ENCODE results near the gene GUF1. TPM values are rescaled to one million over a fixed set of nuclear protein-coding genes. Genes with fewer than 3 reads are reported as not detected.

GUF1 gene
- total and polyA plus RNA-seq, 2 experiments from 2014 or later = 15.4 to 39.9 TPM

DNA sequence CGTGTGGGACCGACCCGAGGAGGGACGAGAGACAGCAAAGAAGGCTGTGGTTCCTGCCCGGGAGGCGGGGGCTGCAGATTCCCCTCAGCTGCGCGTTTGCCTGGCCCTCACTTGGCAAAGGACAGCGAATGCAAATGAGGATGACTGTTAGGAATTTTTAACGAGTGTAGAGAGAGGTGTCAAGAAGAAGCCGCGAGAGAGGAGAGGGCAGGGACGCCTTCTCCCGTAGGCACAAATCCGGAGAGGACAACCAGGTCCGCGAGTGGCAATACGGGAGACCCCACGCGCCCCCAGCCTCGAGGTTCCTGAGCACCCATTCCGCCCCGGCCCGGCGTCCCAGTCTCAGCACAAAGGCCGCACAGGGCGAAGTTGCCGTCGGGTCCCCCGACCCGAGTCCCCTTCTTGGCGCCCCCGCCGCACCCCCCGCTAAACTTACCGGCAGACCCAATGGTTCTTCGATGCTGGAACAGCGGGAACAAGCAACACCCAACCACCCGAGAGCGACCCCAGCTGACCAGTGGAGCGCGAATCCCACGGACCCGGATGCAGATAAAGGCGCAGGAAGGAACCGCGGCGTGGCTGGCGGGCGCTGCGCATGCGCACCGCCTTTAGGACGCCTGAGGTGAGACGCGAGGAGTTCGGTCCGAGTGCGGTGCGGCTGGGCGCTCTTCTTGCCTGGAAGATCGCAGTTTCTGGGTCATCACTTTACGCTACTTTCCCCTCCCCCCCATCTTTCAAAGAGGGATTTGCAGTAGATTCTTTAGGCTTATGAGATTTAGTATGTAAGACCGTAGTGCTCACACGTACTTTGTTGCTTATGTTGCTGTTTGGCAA is 48.0 kb downstream of the GUF1 start, which contains the start of gene GNPDA2:
Gene GNPDA2 (minus strand): TSS at position 519 of the 834 bp plus-strand sequence. CDS start 4,349 bp downstream, outside the sequence.
- ATAC-seq (peak; percentile 91), DNase-seq (ENCODE audit: low spot score) (peak; percentile 88)
- Histone ChIP-seq H3K36me3 (ENCODE audit: insufficient read depth) (no peaks in the 10 kb centered on the region), H4K20me1 (replicated peaks; ENCODE audit: insufficient read depth) (no peaks in the 10 kb centered on the region; the same call in 1 of the 2 replicates), H3F3A (replicated peaks; ENCODE audit: low read depth) (no peaks in the 10 kb centered on the region), H3K27me3 (ENCODE audit: insufficient read depth) (peaks cover 19% of the 10 kb centered on the region), H3K27ac (ENCODE audit: low read depth) (no peak within 1 kb of the TSS), H3K9me2 (ENCODE audit: insufficient read depth) (no peaks in the 10 kb centered on the region), H2AFZ (peak within 1 kb of the TSS; percentile 95), H3K4me3 (peak within 1 kb of the TSS; percentile 62), H3K79me2 (replicated peaks; ENCODE audit: insufficient read depth) (peaks cover 39% of the 10 kb centered on the region), H3K4me2 (peak within 1 kb of the TSS; percentile 84), H3K4me1 (ENCODE audit: insufficient read depth) (peaks cover 7% of the 10 kb centered on the region)
- H3K27me3 Mint-ChIP-seq (ENCODE audit: insufficient read depth, low read depth, poor library complexity) = peaks cover 6% of the 10 kb centered on the region
- H3K4me3 Mint-ChIP-seq = peak within 1 kb of the TSS; percentile 93
- no peak for TF ChIP-seq ZNF114 (CRISPR knock-in tag; IDR thresholded peaks at IDR 0.05)
- peak; percentile 76 for TF ChIP-seq POLR2AphosphoS5 (IDR thresholded peaks at IDR 0.05; ENCODE audit: low read depth)
- TF ChIP-seq, protein P1, sequence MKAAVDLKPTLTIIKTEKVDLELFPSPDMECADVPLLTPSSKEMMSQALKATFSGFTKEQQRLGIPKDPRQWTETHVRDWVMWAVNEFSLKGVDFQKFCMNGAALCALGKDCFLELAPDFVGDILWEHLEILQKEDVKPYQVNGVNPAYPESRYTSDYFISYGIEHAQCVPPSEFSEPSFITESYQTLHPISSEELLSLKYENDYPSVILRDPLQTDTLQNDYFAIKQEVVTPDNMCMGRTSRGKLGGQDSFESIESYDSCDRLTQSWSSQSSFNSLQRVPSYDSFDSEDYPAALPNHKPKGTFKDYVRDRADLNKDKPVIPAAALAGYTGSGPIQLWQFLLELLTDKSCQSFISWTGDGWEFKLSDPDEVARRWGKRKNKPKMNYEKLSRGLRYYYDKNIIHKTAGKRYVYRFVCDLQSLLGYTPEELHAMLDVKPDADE (IDR thresholded peaks at IDR 0.05) = no peak
- TF ChIP-seq CREB1 (CRISPR knock-in tag; IDR thresholded peaks at IDR 0.05; ENCODE audit: low read depth) = no peak
- no peak for TF ChIP-seq NANOG (IDR thresholded peaks at IDR 0.05; ENCODE audit: borderline replicate concordance)
- TF ChIP-seq, protein P2, sequence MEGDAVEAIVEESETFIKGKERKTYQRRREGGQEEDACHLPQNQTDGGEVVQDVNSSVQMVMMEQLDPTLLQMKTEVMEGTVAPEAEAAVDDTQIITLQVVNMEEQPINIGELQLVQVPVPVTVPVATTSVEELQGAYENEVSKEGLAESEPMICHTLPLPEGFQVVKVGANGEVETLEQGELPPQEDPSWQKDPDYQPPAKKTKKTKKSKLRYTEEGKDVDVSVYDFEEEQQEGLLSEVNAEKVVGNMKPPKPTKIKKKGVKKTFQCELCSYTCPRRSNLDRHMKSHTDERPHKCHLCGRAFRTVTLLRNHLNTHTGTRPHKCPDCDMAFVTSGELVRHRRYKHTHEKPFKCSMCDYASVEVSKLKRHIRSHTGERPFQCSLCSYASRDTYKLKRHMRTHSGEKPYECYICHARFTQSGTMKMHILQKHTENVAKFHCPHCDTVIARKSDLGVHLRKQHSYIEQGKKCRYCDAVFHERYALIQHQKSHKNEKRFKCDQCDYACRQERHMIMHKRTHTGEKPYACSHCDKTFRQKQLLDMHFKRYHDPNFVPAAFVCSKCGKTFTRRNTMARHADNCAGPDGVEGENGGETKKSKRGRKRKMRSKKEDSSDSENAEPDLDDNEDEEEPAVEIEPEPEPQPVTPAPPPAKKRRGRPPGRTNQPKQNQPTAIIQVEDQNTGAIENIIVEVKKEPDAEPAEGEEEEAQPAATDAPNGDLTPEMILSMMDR (conservative IDR thresholded peaks at IDR 0.05; ENCODE audit: low read depth in 2 of 2) = peak in 1 of 2 experiments; percentile 44; a peak in 2 of 4 replicates
- peak within 1 kb of the TSS; percentile 87 for H3K27ac Mint-ChIP-seq
- peaks cover 17% of the 10 kb centered on the region; the same call in 2 of the 3 replicates for H3K4me1 Mint-ChIP-seq
- H3K36me3 Mint-ChIP-seq (ENCODE audit: low read depth) = no peaks in the 10 kb centered on the region
- no peaks in the 10 kb centered on the region; the same call in 2 of the 3 replicates for H3K9me3 Mint-ChIP-seq

DNA sequence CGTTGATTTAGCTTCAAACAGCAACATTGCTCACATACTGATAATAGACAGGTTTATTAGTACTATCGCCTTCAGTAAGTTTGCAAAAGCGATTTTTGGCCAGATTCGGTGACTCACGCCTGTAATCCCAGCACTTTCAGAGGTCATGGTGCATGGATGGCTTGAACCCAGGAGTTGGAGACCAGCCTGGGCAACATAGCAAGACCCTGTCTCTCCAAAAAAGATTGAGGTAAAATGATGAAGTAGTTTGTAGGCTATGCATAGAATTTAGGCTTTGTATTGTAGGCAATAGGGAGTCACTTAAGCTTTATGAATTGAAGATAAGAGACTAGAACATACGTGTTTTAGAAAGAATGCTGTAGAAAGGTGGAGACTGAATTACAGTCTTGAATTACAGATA is 49.3 kb downstream of the GUF1 start:
- Histone ChIP-seq H4K20me1 (replicated peaks; ENCODE audit: insufficient read depth) (no peaks in the 10 kb centered on the region; the same call in 1 of the 2 replicates), H3K27me3 (ENCODE audit: insufficient read depth) (peaks cover 19% of the 10 kb centered on the region), H3K4me1 (ENCODE audit: insufficient read depth) (peaks cover 7% of the 10 kb centered on the region), H2AFZ (no peak overlapping the region), H3K4me3 (no peak overlapping the region), H3K4me2 (no peak overlapping the region), H3F3A (replicated peaks; ENCODE audit: low read depth) (no peaks in the 10 kb centered on the region), H3K9me2 (ENCODE audit: insufficient read depth) (no peaks in the 10 kb centered on the region), H3K27ac (ENCODE audit: low read depth) (no peak overlapping the region), H3K79me2 (replicated peaks; ENCODE audit: insufficient read depth) (peaks cover 30% of the 10 kb centered on the region), H3K36me3 (ENCODE audit: insufficient read depth) (no peaks in the 10 kb centered on the region)
- no peaks in the 10 kb centered on the region for H3K36me3 Mint-ChIP-seq (ENCODE audit: low read depth)
- no peaks in the 10 kb centered on the region; the same call in 2 of the 3 replicates for H3K9me3 Mint-ChIP-seq
- peaks cover 17% of the 10 kb centered on the region; the same call in 2 of the 3 replicates for H3K4me1 Mint-ChIP-seq
- peaks cover 8% of the 10 kb centered on the region for H3K27me3 Mint-ChIP-seq (ENCODE audit: insufficient read depth, low read depth, poor library complexity)
- DNase-seq (ENCODE audit: low spot score) = no peak
- H3K4me3 Mint-ChIP-seq = no peak overlapping the region; the same call in 2 of the 3 replicates
- H3K27ac Mint-ChIP-seq = no peak overlapping the region
- ATAC-seq = no peak
- no peak for TF ChIP-seq JUNB (IDR thresholded peaks at IDR 0.05; ENCODE audit: unreplicated experiment)
- no peak for TF ChIP-seq STAT1 (IDR thresholded peaks at IDR 0.05; ENCODE audit: unreplicated experiment)
- TF ChIP-seq, protein P3, sequence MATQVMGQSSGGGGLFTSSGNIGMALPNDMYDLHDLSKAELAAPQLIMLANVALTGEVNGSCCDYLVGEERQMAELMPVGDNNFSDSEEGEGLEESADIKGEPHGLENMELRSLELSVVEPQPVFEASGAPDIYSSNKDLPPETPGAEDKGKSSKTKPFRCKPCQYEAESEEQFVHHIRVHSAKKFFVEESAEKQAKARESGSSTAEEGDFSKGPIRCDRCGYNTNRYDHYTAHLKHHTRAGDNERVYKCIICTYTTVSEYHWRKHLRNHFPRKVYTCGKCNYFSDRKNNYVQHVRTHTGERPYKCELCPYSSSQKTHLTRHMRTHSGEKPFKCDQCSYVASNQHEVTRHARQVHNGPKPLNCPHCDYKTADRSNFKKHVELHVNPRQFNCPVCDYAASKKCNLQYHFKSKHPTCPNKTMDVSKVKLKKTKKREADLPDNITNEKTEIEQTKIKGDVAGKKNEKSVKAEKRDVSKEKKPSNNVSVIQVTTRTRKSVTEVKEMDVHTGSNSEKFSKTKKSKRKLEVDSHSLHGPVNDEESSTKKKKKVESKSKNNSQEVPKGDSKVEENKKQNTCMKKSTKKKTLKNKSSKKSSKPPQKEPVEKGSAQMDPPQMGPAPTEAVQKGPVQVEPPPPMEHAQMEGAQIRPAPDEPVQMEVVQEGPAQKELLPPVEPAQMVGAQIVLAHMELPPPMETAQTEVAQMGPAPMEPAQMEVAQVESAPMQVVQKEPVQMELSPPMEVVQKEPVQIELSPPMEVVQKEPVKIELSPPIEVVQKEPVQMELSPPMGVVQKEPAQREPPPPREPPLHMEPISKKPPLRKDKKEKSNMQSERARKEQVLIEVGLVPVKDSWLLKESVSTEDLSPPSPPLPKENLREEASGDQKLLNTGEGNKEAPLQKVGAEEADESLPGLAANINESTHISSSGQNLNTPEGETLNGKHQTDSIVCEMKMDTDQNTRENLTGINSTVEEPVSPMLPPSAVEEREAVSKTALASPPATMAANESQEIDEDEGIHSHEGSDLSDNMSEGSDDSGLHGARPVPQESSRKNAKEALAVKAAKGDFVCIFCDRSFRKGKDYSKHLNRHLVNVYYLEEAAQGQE (IDR thresholded peaks at IDR 0.05; ENCODE audit: unreplicated experiment) = no peak
- TF ChIP-seq POLR2AphosphoS5 (IDR thresholded peaks at IDR 0.05; ENCODE audit: low read depth) = no peak
- no peak for TF ChIP-seq CREB1 (CRISPR knock-in tag; IDR thresholded peaks at IDR 0.05; ENCODE audit: low read depth)
- no peak for TF ChIP-seq EZH2 (IDR thresholded peaks at IDR 0.05; ENCODE audit: low read depth, unreplicated experiment)
- TF ChIP-seq, protein P1 (IDR thresholded peaks at IDR 0.05) = no peak
- TF ChIP-seq NANOG (IDR thresholded peaks at IDR 0.05; ENCODE audit: borderline replicate concordance) = no peak
- TF ChIP-seq ZNF331 (CRISPR knock-in tag; IDR thresholded peaks at IDR 0.05; ENCODE audit: low read depth) = no peak
- TF ChIP-seq ZNF114 (CRISPR knock-in tag; IDR thresholded peaks at IDR 0.05) = no peak
- TF ChIP-seq, protein P2 (conservative IDR thresholded peaks at IDR 0.05; ENCODE audit: low read depth in 2 of 2) = no peak
